Transverse colon (tissue), 4 donors: ENCODE results near the gene CAMTA1.

Source experiments
- EP300 ChIP-seq: sonication (generic); formaldehyde crosslinking; IDR thresholded peaks from one replicate; pipeline ENCODE4 v1.6.1; 2017; ENCODE audit warnings: antibody characterized with exemption, low read depth
- POLR2A ChIP-seq: fragments of 450-650 bp; IDR thresholded peaks from one replicate; pipeline ENCODE4 v1.6.1; 2016; ENCODE audit warnings: antibody characterized with exemption, mild to moderate bottlenecking, moderate library complexity
- POLR2AphosphoS5 ChIP-seq, 3 donors: sonication (generic); formaldehyde crosslinking; IDR thresholded peaks; one replicate each; pipeline ENCODE4 v1.6.1; 2016; ENCODE audit warnings: antibody characterized with exemption in 3 of 3
- TF ChIP-seq, protein P1 (sequence below), 5 experiments: fragments of 200-600 bp in 3 of 5; fragments of 450-650 bp in 2 of 5; sonication (generic) in 3 of 5; IDR thresholded peaks; 1 replicate in 2 of 5; 2 replicates in 3 of 5; pipeline ENCODE4 v1.5.1; 2016 to 2017; ENCODE audit warnings: antibody characterized with exemption in 5 of 5, inconsistent platforms in 3 of 5, mild to moderate bottlenecking in 2 of 5, moderate library complexity in 1 of 5

DNA sequence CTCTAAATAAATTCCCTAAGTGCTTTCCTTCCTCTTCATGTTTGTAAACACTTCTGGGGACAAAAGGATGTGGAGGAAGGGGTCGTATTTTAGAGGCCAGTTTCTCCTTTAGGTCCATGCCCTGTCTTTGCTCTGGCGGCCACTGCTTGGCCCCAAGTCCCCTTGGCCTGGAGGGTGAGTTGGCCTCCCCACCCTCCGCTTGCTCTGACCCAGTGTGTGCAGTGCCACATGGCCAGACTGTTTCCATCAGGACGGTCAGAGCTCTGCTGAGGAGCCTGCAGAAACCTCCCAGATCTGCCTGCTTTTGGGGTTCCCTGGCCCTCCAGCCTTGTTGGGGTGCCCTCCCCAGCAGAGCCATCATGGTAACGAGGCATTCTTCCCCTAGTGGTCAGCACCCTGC is 127.8 kb downstream of the CAMTA1 start:
- TF ChIP-seq, protein P1, sequence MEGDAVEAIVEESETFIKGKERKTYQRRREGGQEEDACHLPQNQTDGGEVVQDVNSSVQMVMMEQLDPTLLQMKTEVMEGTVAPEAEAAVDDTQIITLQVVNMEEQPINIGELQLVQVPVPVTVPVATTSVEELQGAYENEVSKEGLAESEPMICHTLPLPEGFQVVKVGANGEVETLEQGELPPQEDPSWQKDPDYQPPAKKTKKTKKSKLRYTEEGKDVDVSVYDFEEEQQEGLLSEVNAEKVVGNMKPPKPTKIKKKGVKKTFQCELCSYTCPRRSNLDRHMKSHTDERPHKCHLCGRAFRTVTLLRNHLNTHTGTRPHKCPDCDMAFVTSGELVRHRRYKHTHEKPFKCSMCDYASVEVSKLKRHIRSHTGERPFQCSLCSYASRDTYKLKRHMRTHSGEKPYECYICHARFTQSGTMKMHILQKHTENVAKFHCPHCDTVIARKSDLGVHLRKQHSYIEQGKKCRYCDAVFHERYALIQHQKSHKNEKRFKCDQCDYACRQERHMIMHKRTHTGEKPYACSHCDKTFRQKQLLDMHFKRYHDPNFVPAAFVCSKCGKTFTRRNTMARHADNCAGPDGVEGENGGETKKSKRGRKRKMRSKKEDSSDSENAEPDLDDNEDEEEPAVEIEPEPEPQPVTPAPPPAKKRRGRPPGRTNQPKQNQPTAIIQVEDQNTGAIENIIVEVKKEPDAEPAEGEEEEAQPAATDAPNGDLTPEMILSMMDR (IDR thresholded peaks at IDR 0.05), result no peak
- no peak for TF ChIP-seq EP300
- no peak for TF ChIP-seq POLR2A
- TF ChIP-seq POLR2AphosphoS5 (IDR thresholded peaks at IDR 0.05), result no peak
